Neural progenitor cell (in vitro differentiated cells): ENCODE measurements around the gene BCAS3. TPM values are rescaled to one million over a fixed set of nuclear protein-coding genes. Genes with fewer than 3 reads are reported as not detected.

Experiments used
- DNase-seq: peaks from one replicate; pipeline ENCODE4 v3.0.0-alpha.2; 2016; ENCODE audit warnings: low spot score
- H2AFZ ChIP-seq: fragments of 200-600 bp; sonication (generic); replicated peaks from 2 replicates; pipeline ENCODE4 v1.6.1; 2016; ENCODE audit warnings: antibody characterized with exemption
- H3F3A ChIP-seq: fragments of 200-600 bp; sonication (generic); 2 replicates; pipeline ENCODE4 v1.6.1; 2016; ENCODE audit warnings: antibody characterized with exemption, low read depth
- H3K27ac ChIP-seq: fragments of 200-600 bp; sonication (generic); 2 replicates; pipeline ENCODE4 v1.5.1; 2016; ENCODE audit warnings: mild to moderate bottlenecking
- H3K27me3 ChIP-seq: fragments of 200-600 bp; sonication (generic); 2 replicates; pipeline ENCODE4 v1.6.1; 2016; ENCODE audit warnings: mild to moderate bottlenecking, moderate library complexity
- H3K36me3 ChIP-seq: fragments of 200-600 bp; sonication (generic); 2 replicates; pipeline ENCODE4 v1.5.1; 2016
- H3K4me1 ChIP-seq: fragments of 200-600 bp; sonication (generic); 2 replicates; pipeline ENCODE4 v1.6.1; 2016; ENCODE audit warnings: mixed run types
- H3K4me2 ChIP-seq: fragments of 200-600 bp; sonication (generic); 2 replicates; pipeline ENCODE4 v1.6.1; 2016
- H3K4me3 ChIP-seq: fragments of 200-600 bp; sonication (generic); 2 replicates; pipeline ENCODE4 v1.5.1; 2016
- H3K79me2 ChIP-seq: fragments of 200-600 bp; sonication (generic); 2 replicates; pipeline ENCODE4 v1.6.1; 2016; ENCODE audit warnings: low read depth
- H3K9ac ChIP-seq: fragments of 200-600 bp; sonication (generic); 2 replicates; pipeline ENCODE4 v1.6.1; 2016
- H3K9me3 ChIP-seq: fragments of 200-600 bp; sonication (generic); 2 replicates; pipeline ENCODE4 v1.5.1; 2016; ENCODE audit warnings: low read depth
- H4K20me1 ChIP-seq: fragments of 200-600 bp; sonication (generic); 2 replicates; pipeline ENCODE4 v1.6.1; 2016; ENCODE audit warnings: low read depth
- H3K27ac Mint-ChIP-seq: 3 replicates; pipeline ENCODE4 v1.8.0; 2021; ENCODE audit warnings: mixed read lengths
- H3K27me3 Mint-ChIP-seq: 2 replicates; pipeline ENCODE4 v1.8.0; 2022; ENCODE audit warnings: low read depth, mild to moderate bottlenecking, inconsistent platforms, moderate library complexity, mixed read lengths; ENCODE audit not compliant: insufficient read depth
- H3K36me3 Mint-ChIP-seq: 3 replicates; pipeline ENCODE4 v1.8.0; 2021; ENCODE audit warnings: mixed read lengths
- H3K4me1 Mint-ChIP-seq: 3 replicates; pipeline ENCODE4 v1.8.0; 2021; ENCODE audit warnings: mixed read lengths
- H3K4me3 Mint-ChIP-seq: 3 replicates; pipeline ENCODE4 v1.8.0; 2021; ENCODE audit warnings: mild to moderate bottlenecking, moderate library complexity, mixed read lengths
- H3K9me3 Mint-ChIP-seq: 3 replicates; pipeline ENCODE4 v1.8.0; 2020; ENCODE audit warnings: mixed read lengths
- EZH2 ChIP-seq: fragments of 200-600 bp; sonication (generic); IDR thresholded peaks from 2 replicates; pipeline ENCODE4 v1.6.1; 2017; ENCODE audit warnings: antibody characterized with exemption, mild to moderate bottlenecking, moderate library complexity
- EZH2phosphoT487 ChIP-seq: fragments of 200-600 bp; sonication (generic); IDR thresholded peaks from 2 replicates; pipeline ENCODE4 v1.6.1; 2017; ENCODE audit warnings: antibody characterized with exemption
- total RNA-seq: library from RNA; depleted of rRNA; stranded (reverse); fragments of >200 nt; gene quantifications from 2 replicates; pipeline ENCODE4 v1.2.3, GENCODE V29; 2015; ENCODE audit warnings: low replicate concordance
- TF ChIP-seq, protein P1 (sequence below): fragments of 200-600 bp; sonication (generic); IDR thresholded peaks from 2 replicates; pipeline ENCODE4 v1.5.1; 2017; ENCODE audit warnings: antibody characterized with exemption, mild to moderate bottlenecking

BCAS3 gene
- total RNA-seq, 1 donor from 2014 or later = 60.9 TPM

DNA sequence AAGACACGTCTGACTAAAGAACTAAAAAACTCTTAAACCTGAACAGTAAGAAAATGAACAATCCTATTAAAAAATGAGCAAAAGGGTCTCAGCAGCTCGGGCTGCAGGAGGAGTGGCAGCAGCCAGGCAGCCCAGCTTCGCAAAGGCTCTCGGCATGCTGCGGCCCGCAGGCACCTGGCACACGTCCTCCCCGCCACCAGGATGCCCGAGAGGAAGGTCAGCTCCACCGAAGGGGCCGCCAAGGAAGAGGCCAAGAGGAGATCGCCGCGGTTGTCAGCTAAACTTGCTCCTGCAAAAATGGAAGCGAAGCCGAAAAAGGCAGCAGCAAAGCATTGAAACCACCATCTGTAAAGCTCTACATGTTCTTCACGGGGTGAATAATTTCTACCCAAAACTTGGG lies 173.5 kb downstream of the BCAS3 start:
- Histone ChIP-seq H3K4me1 (no peaks in the 10 kb centered on the region), H3K9me3 (no peaks in the 10 kb centered on the region), H4K20me1 (no peaks in the 10 kb centered on the region), H3K27me3 (no peaks in the 10 kb centered on the region), H2AFZ (no peak overlapping the region), H3K4me3 (no peak overlapping the region), H3K79me2 (no peaks in the 10 kb centered on the region), H3K4me2 (no peak overlapping the region), H3K9ac (no peak overlapping the region), H3K27ac (no peak overlapping the region), H3K36me3 (no peaks in the 10 kb centered on the region), H3F3A (no peaks in the 10 kb centered on the region)
- Mint-ChIP-seq H3K9me3 (peaks cover 2% of the 10 kb centered on the region), H3K27me3 (peaks cover 4% of the 10 kb centered on the region), H3K4me1 (no peaks in the 10 kb centered on the region), H3K27ac (no peak overlapping the region), H3K36me3 (no peaks in the 10 kb centered on the region), H3K4me3 (no peak overlapping the region)
- no peak for TF ChIP-seq EZH2phosphoT487
- TF ChIP-seq EZH2 = no peak
- TF ChIP-seq, protein P1, sequence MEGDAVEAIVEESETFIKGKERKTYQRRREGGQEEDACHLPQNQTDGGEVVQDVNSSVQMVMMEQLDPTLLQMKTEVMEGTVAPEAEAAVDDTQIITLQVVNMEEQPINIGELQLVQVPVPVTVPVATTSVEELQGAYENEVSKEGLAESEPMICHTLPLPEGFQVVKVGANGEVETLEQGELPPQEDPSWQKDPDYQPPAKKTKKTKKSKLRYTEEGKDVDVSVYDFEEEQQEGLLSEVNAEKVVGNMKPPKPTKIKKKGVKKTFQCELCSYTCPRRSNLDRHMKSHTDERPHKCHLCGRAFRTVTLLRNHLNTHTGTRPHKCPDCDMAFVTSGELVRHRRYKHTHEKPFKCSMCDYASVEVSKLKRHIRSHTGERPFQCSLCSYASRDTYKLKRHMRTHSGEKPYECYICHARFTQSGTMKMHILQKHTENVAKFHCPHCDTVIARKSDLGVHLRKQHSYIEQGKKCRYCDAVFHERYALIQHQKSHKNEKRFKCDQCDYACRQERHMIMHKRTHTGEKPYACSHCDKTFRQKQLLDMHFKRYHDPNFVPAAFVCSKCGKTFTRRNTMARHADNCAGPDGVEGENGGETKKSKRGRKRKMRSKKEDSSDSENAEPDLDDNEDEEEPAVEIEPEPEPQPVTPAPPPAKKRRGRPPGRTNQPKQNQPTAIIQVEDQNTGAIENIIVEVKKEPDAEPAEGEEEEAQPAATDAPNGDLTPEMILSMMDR = no peak
- no peak for DNase-seq

DNA sequence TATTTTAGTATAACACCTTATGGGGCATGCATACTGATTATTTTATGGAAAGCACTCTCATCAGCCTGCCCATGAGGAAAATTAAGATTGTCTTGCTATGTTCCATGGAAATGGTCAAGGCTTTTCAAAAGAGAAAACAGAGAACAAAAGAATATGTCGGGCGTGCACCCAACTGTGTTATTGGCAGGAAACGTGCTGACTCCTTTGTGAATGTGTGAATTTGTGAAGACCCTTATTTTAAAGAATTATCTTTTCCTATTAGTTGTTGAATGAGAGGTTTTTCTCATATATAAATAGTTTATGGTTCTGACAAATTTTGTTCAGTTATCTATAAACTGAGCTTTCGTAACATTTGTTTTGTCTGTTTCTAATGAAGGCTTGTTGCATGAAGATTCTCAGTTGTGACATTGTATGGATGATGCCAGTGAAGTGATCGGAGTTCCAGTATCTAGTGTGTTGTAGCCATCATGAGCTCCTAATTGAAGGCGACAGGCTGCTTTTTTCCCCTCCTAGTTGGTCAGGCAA lies 180.0 kb downstream of the BCAS3 start:
- H3K27ac Mint-ChIP-seq = no peak overlapping the region
- peaks cover 7% of the 10 kb centered on the region for H3K9me3 Mint-ChIP-seq
- no peaks in the 10 kb centered on the region for H3K27me3 Mint-ChIP-seq
- TF ChIP-seq EZH2phosphoT487 (no peak), EZH2 (no peak)
- TF ChIP-seq, protein P1 = no peak
- Histone ChIP-seq H4K20me1 (no peaks in the 10 kb centered on the region), H3K9me3 (no peaks in the 10 kb centered on the region), H3K27ac (no peak overlapping the region), H3K36me3 (peaks cover 4% of the 10 kb centered on the region), H3K27me3 (no peaks in the 10 kb centered on the region), H2AFZ (no peak overlapping the region), H3K4me1 (no peaks in the 10 kb centered on the region), H3K9ac (no peak overlapping the region), H3K4me2 (no peak overlapping the region), H3K79me2 (no peaks in the 10 kb centered on the region), H3F3A (no peaks in the 10 kb centered on the region), H3K4me3 (no peak overlapping the region)
- no peak for DNase-seq
- H3K36me3 Mint-ChIP-seq = no peaks in the 10 kb centered on the region
- H3K4me1 Mint-ChIP-seq = peaks cover 14% of the 10 kb centered on the region
- no peak overlapping the region for H3K4me3 Mint-ChIP-seq

DNA sequence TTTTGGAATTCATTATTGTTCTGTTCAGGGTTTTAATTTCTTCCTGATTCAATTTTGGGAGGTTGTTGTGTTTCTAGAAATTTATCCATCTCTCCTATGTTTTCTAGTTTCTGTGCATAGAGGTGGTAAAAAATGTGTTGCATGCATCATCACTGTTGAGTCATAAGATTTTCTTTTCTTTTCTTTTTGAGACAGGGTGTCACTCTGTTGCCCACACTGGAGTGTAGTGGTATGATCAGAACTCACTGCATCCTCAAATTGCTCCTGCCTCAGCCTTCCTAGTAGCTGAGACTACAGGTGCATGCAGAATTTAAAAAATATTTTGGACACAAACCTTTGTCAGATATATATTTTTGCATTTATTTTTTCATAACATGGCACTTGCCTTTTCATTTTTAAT lies 184.8 kb downstream of the BCAS3 start:
- Histone ChIP-seq H3K9ac (no peak overlapping the region), H3K4me3 (no peak overlapping the region), H3K27ac (no peak overlapping the region), H3K4me2 (no peak overlapping the region), H3K9me3 (no peaks in the 10 kb centered on the region), H2AFZ (no peak overlapping the region), H4K20me1 (no peaks in the 10 kb centered on the region), H3F3A (no peaks in the 10 kb centered on the region), H3K4me1 (peaks cover 5% of the 10 kb centered on the region), H3K36me3 (peaks cover 4% of the 10 kb centered on the region), H3K79me2 (no peaks in the 10 kb centered on the region), H3K27me3 (no peaks in the 10 kb centered on the region)
- peaks cover 7% of the 10 kb centered on the region for H3K4me1 Mint-ChIP-seq
- DNase-seq = no peak
- H3K4me3 Mint-ChIP-seq = no peak overlapping the region
- no peak overlapping the region for H3K27ac Mint-ChIP-seq
- TF ChIP-seq, protein P1 = no peak
- TF ChIP-seq EZH2phosphoT487 = no peak
- H3K36me3 Mint-ChIP-seq = no peaks in the 10 kb centered on the region
- peaks cover 5% of the 10 kb centered on the region for H3K9me3 Mint-ChIP-seq
- H3K27me3 Mint-ChIP-seq = no peaks in the 10 kb centered on the region
